Ishikawa (cell line): ENCODE results near the gene SUOX.

Source experiments
- CEBPB ChIP-seq: IDR thresholded peaks from 2 replicates; pipeline ENCODE4 v1.6.1; 2012
- CREB1 ChIP-seq: IDR thresholded peaks from 2 replicates; pipeline ENCODE4 v1.6.1; 2012; ENCODE audit warnings: low read depth
- EGR1 ChIP-seq: IDR thresholded peaks from 2 replicates; pipeline ENCODE4 v1.6.1; 2012
- EP300 ChIP-seq: IDR thresholded peaks from 2 replicates; pipeline ENCODE4 v1.6.1; 2012; ENCODE audit warnings: borderline replicate concordance
- FOXM1 ChIP-seq: IDR thresholded peaks from 2 replicates; pipeline ENCODE4 v1.6.1; 2012; ENCODE audit warnings: low read depth, borderline replicate concordance
- NFIC ChIP-seq: IDR thresholded peaks from 2 replicates; pipeline ENCODE4 v1.6.1; 2012
- RAD21 ChIP-seq: IDR thresholded peaks from 2 replicates; pipeline ENCODE4 v1.6.1; 2012; ENCODE audit warnings: low read depth
- TAF1 ChIP-seq: IDR thresholded peaks from 2 replicates; pipeline ENCODE4 v1.6.1; 2012; ENCODE audit warnings: low read depth, mild to moderate bottlenecking
- TCF12 ChIP-seq: IDR thresholded peaks from 2 replicates; pipeline ENCODE4 v1.6.1; 2012; ENCODE audit warnings: low read depth
- TEAD4 ChIP-seq: IDR thresholded peaks from 2 replicates; pipeline ENCODE4 v1.6.1; 2012
- YY1 ChIP-seq: IDR thresholded peaks from 2 replicates; pipeline ENCODE4 v1.6.1; 2012; ENCODE audit warnings: low read depth
- ZBTB7A ChIP-seq: IDR thresholded peaks from 2 replicates; pipeline ENCODE4 v1.6.1; 2012; ENCODE audit warnings: low read depth
- TF ChIP-seq, protein P1 (sequence below): IDR thresholded peaks from 2 replicates; pipeline ENCODE4 v1.6.1; 2012
- TF ChIP-seq, protein P2 (sequence below): IDR thresholded peaks from 2 replicates; pipeline ENCODE4 v1.6.1; 2012; ENCODE audit warnings: low read depth, mild to moderate bottlenecking
- TF ChIP-seq, protein P3 (sequence below): IDR thresholded peaks from 2 replicates; pipeline ENCODE4 v1.6.1; 2012

Gene SUOX

DNA sequence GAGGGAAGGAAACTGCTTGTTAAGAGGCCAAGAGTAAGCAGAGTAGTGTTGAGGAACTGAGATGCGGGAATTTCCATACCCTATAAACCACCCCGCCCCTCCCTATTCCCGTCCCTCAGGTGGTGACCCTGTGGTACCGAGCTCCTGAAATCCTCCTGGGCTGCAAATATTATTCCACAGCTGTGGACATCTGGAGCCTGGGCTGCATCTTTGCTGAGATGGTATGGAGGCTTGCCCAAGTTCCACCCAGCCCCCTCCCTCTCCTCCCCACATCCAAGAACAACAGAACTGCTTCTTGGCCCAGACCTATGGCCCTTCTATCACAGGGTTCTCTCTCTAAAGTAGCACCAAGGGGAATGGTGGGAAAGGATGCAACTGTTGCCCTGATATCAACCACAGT is 27.7 kb upstream of the SUOX start:
- TF ChIP-seq RAD21 = no peak
- TF ChIP-seq, protein P1, sequence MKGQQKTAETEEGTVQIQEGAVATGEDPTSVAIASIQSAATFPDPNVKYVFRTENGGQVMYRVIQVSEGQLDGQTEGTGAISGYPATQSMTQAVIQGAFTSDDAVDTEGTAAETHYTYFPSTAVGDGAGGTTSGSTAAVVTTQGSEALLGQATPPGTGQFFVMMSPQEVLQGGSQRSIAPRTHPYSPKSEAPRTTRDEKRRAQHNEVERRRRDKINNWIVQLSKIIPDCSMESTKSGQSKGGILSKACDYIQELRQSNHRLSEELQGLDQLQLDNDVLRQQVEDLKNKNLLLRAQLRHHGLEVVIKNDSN = no peak

DNA sequence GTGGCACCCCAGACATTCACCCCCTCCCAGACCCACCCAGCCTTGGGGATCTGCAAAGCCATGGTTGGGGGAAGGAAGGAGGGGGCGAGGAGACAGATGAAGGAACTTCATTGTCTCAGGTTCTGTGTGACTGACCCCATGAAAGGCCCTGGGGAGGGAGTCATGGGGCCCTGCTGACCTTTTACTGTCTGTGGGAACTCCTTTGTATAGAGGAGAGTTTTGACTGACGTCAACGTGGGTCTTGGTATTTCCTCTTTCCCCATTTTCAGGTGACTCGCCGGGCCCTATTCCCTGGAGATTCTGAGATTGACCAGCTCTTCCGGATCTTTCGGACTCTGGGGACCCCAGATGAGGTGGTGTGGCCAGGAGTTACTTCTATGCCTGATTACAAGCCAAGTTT is 26.3 kb upstream of the SUOX start:
- TF ChIP-seq YY1 = no peak
- no peak for TF ChIP-seq ZBTB7A
- TF ChIP-seq TEAD4 = no peak
- no peak for TF ChIP-seq CEBPB
- no peak for TF ChIP-seq CREB1
- TF ChIP-seq, protein P2, sequence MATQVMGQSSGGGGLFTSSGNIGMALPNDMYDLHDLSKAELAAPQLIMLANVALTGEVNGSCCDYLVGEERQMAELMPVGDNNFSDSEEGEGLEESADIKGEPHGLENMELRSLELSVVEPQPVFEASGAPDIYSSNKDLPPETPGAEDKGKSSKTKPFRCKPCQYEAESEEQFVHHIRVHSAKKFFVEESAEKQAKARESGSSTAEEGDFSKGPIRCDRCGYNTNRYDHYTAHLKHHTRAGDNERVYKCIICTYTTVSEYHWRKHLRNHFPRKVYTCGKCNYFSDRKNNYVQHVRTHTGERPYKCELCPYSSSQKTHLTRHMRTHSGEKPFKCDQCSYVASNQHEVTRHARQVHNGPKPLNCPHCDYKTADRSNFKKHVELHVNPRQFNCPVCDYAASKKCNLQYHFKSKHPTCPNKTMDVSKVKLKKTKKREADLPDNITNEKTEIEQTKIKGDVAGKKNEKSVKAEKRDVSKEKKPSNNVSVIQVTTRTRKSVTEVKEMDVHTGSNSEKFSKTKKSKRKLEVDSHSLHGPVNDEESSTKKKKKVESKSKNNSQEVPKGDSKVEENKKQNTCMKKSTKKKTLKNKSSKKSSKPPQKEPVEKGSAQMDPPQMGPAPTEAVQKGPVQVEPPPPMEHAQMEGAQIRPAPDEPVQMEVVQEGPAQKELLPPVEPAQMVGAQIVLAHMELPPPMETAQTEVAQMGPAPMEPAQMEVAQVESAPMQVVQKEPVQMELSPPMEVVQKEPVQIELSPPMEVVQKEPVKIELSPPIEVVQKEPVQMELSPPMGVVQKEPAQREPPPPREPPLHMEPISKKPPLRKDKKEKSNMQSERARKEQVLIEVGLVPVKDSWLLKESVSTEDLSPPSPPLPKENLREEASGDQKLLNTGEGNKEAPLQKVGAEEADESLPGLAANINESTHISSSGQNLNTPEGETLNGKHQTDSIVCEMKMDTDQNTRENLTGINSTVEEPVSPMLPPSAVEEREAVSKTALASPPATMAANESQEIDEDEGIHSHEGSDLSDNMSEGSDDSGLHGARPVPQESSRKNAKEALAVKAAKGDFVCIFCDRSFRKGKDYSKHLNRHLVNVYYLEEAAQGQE = no peak
- TF ChIP-seq TCF12 = no peak
- no peak for TF ChIP-seq NFIC
- no peak for TF ChIP-seq FOXM1
- TF ChIP-seq, protein P1 = no peak
- no peak for TF ChIP-seq EGR1
- TF ChIP-seq, protein P3, sequence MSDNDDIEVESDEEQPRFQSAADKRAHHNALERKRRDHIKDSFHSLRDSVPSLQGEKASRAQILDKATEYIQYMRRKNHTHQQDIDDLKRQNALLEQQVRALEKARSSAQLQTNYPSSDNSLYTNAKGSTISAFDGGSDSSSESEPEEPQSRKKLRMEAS = no peak
- no peak for TF ChIP-seq TAF1
- TF ChIP-seq RAD21 = no peak
- no peak for TF ChIP-seq EP300

DNA sequence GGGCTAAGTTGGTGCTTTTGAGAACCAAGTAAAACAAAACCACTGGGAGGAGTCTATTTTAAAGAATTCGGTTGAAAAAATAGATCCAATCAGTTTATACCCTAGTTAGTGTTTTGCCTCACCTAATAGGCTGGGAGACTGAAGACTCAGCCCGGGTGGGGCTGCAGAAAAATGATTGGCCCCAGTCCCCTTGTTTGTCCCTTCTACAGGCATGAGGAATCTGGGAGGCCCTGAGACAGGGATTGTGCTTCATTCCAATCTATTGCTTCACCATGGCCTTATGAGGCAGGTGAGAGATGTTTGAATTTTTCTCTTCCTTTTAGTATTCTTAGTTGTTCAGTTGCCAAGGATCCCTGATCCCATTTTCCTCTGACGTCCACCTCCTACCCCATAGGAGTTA is 25.0 kb upstream of the SUOX start:
- TF ChIP-seq, protein P1 = no peak
- TF ChIP-seq CEBPB (peak; percentile 97), FOXM1 (peak; percentile 87), TEAD4 (peak; percentile 57; the same call in 1 of the 2 replicates)

DNA sequence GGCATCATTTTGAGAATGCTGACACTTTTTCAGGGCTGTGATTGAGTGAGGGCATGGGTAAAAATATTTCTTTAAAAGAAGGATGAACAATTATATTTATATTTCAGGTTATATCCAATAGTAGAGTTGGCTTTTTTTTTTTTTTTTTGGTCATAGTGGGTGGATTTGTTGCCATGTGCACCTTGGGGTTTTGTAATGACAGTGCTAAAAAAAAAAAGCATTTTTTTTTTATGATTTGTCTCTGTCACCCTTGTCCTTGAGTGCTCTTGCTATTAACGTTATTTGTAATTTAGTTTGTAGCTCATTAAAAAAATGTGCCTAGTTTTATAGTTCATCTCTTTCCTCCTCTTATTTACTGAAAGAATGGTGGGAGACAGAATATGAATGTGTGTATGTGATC is 24.6 kb upstream of the SUOX start:
- TF ChIP-seq, protein P3 = no peak
- TF ChIP-seq YY1 (no peak), EGR1 (no peak; the same call in 1 of the 2 replicates), RAD21 (no peak), ZBTB7A (no peak)

DNA sequence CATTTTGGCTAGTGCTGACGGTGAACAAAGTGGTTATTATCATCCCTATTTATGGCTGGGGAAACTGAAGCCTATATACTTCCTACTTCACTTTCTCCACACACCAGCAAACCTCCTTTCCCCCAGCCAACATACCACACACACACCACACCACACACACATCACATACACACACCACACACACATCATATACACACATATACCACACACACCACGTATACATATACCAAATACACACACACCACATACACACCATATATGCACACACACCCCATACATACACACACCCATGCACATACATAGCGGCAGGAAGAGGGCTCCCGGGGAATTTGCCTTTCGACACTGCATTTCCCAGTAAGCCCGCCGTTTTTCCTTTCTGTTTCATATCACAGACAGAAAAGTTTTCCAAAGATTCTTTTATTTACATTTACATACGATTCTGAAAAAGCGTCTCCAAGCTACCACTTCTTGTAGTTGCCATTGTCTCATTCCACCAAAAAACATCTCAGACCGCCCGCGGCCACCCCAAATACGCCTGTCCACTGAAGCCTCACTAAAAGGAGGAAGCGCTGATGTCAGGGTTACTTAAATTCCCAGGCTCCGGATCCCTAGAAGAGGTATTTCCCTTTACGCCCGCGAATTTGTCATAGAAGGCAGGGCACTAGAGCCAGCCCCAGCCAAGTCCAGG is 24.0 kb upstream of the SUOX start:
- no peak for TF ChIP-seq ZBTB7A
- no peak for TF ChIP-seq EP300
- TF ChIP-seq TEAD4 = 0 out of 2 replicates have a peak, but pooled peaks have one; percentile 34
- no peak for TF ChIP-seq CREB1

DNA sequence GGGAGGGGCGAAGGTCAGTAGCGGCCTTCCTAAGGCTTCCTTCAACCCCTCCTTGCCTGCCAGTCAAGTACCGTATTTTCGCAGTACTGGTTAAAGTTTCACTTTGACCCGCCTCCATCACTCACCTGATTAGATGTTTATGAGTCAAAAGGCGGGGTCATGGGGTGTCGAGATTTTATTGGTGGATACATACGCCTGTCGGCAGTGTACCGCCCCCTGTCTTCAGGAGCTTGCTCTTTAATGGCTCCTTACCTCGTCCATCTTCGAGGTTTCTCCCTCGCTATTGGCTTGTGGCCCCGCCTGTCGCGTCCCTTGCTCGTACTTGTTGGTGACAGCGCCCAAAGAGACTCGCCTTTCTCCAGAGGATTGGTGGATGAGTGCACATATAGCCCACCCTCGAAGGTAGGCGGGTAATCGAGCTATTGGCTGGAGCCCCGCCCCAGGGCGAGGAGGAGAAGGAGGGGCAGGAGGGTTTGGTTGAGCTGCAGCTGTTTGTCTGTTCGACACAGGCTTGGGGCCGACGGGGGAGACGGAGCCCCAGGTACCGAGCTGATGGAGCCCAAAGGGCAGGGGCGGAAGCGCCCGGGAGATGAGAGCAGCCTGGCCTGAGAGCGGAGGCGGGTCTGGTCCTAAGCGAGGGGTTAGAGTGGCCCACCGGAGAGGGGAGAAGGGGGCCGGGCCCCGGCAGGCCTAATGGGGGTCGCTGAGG is 23.3 kb upstream of the SUOX start, which contains the start of gene RAB5B:
Gene RAB5B, plus strand, starts transcription at position 480 of the 709 bp plus-strand sequence. CDS start 12,883 bp downstream, outside the sequence.
- TF ChIP-seq YY1 = peak; percentile 55
- 0 out of 2 replicates have a peak, but pooled peaks have one; percentile 55 for TF ChIP-seq EP300
- no peak for TF ChIP-seq EGR1
- no peak; the same call in 1 of the 2 replicates for TF ChIP-seq NFIC
- no peak for TF ChIP-seq CEBPB
- TF ChIP-seq, protein P1 = peak; percentile 73
- TF ChIP-seq FOXM1 = peak; percentile 8; the same call in 1 of the 2 replicates
- peak; percentile 94 for TF ChIP-seq TAF1
- no peak for TF ChIP-seq RAD21
- TF ChIP-seq, protein P3 = peak; percentile 70
- peak; percentile 83 for TF ChIP-seq CREB1
- peak; percentile 97; the same call in 1 of the 2 replicates for TF ChIP-seq ZBTB7A
- peak; percentile 50; the same call in 1 of the 2 replicates for TF ChIP-seq TCF12
